HEK293 (cell line): ENCODE data around the gene BCL2L11.

ENCODE experiments used
- CTCF ChIA-PET: fragments of 350-600 bp; formaldehyde crosslinking; extraction: SDS; loops from one replicate; lab custom pipeline; 2021; ENCODE audit warnings: antibody characterized with exemption; lab: Yijun Ruan, JAX
- POLR2A ChIA-PET: fragments of 300-600 bp; formaldehyde crosslinking; extraction: SDS; loops from one replicate; lab custom pipeline; 2020; ENCODE audit warnings: antibody characterized with exemption, inconsistent platforms; lab: Yijun Ruan, JAX
- H3K27ac ChIP-seq: fragments of 200-500 bp; sonication (Bioruptor generic); 2 replicates; pipeline ENCODE4 v1.5.1; 2014; ENCODE audit warnings: low read depth, low read length, control low read depth, inconsistent platforms; ENCODE audit errors: extremely low read depth
- H3K36me3 ChIP-seq, 2 experiments: fragments of 200-500 bp in 1 of 2; sonication (Bioruptor generic) in 1 of 2; 1 replicate in 1 of 2; 2 replicates in 1 of 2; pipeline ENCODE4 v1.5.1; 2014 to 2017; ENCODE audit warnings: inconsistent platforms in 2 of 2, low read length in 2 of 2; ENCODE audit not compliant: control insufficient read depth in 2 of 2, insufficient read depth in 1 of 2
- H3K4me1 ChIP-seq: fragments of 200-500 bp; sonication (Bioruptor generic); 2 replicates; pipeline ENCODE4 v1.5.1; 2014; ENCODE audit warnings: mild to moderate bottlenecking, low read length, inconsistent platforms; ENCODE audit not compliant: control insufficient read depth, insufficient read depth
- H3K4me3 ChIP-seq: 2 replicates; pipeline ENCODE4 v1.5.1; 2011; ENCODE audit warnings: low read depth, mild to moderate bottlenecking, control low read depth, low read length, moderate library complexity
- H3K9me3 ChIP-seq: fragments of 200-500 bp; sonication (Bioruptor generic); 2 replicates; pipeline ENCODE4 v1.5.1; 2014; ENCODE audit warnings: low read depth, low read length, inconsistent platforms; ENCODE audit not compliant: control insufficient read depth, insufficient read depth
- ELK4 ChIP-seq: IDR thresholded peaks from 2 replicates; pipeline ENCODE4 v1.6.1; 2011; ENCODE audit warnings: mild to moderate bottlenecking, low read depth, low read length, borderline replicate concordance
- OSR2 ChIP-seq: fragments of 450-650 bp; formaldehyde crosslinking; IDR thresholded peaks from 2 replicates; pipeline ENCODE4 v1.5.1; 2016; ENCODE audit warnings: missing biosample characterization, missing genetic modification characterization
- OVOL3 ChIP-seq: fragments of 450-650 bp; formaldehyde crosslinking; IDR thresholded peaks from 2 replicates; pipeline ENCODE4 v1.5.1; 2016; ENCODE audit warnings: missing biosample characterization, missing genetic modification characterization
- ZBTB10 ChIP-seq: fragments of 450-650 bp; formaldehyde crosslinking; IDR thresholded peaks from 2 replicates; pipeline ENCODE4 v1.5.1; 2016; ENCODE audit warnings: missing biosample characterization, missing genetic modification characterization
- ZBTB8A ChIP-seq: fragments of 450-650 bp; formaldehyde crosslinking; IDR thresholded peaks from 2 replicates; pipeline ENCODE4 v1.5.1; 2016; ENCODE audit warnings: missing biosample characterization, missing genetic modification characterization
- ZFHX2 ChIP-seq: fragments of 450-650 bp; formaldehyde crosslinking; conservative IDR thresholded peaks from 2 replicates; pipeline ENCODE4 v1.5.1; 2016; ENCODE audit warnings: missing biosample characterization, missing genetic modification characterization
- ZNF133 ChIP-seq: fragments of 450-650 bp; formaldehyde crosslinking; IDR thresholded peaks from 2 replicates; pipeline ENCODE4 v1.5.1; 2016; ENCODE audit warnings: missing biosample characterization, missing genetic modification characterization
- ZNF175 ChIP-seq: fragments of 450-650 bp; formaldehyde crosslinking; IDR thresholded peaks from 2 replicates; pipeline ENCODE4 v1.5.1; 2016; ENCODE audit warnings: missing biosample characterization, missing genetic modification characterization
- ZNF280D ChIP-seq: fragments of 450-650 bp; formaldehyde crosslinking; IDR thresholded peaks from 2 replicates; pipeline ENCODE4 v1.5.1; 2016; ENCODE audit warnings: missing biosample characterization, missing genetic modification characterization
- ZNF292 ChIP-seq: fragments of 450-650 bp; formaldehyde crosslinking; IDR thresholded peaks from 2 replicates; pipeline ENCODE4 v1.5.1; 2016; ENCODE audit warnings: low read depth, missing biosample characterization, missing genetic modification characterization, borderline replicate concordance
- ZNF513 ChIP-seq: fragments of 450-650 bp; IDR thresholded peaks from 2 replicates; pipeline ENCODE4 v1.5.1; 2018; ENCODE audit warnings: missing biosample characterization, missing genetic modification characterization
- ZNF514 ChIP-seq: fragments of 450-650 bp; formaldehyde crosslinking; IDR thresholded peaks from 2 replicates; pipeline ENCODE4 v1.5.1; 2016; ENCODE audit warnings: missing biosample characterization, missing genetic modification characterization
- ZNF626 ChIP-seq: fragments of 450-650 bp; sonication (Bioruptor Pico); formaldehyde crosslinking; IDR thresholded peaks from 2 replicates; pipeline ENCODE4 v1.5.1; 2018; ENCODE audit warnings: missing biosample characterization, missing genetic modification characterization, inconsistent platforms
- ZNF639 ChIP-seq: fragments of 450-650 bp; formaldehyde crosslinking; IDR thresholded peaks from 2 replicates; pipeline ENCODE4 v1.5.1; 2016; ENCODE audit warnings: missing biosample characterization, missing genetic modification characterization
- ZNF645 ChIP-seq: fragments of 450-650 bp; formaldehyde crosslinking; IDR thresholded peaks from 2 replicates; pipeline ENCODE4; 2016; ENCODE audit warnings: missing biosample characterization, missing genetic modification characterization
- ZSCAN4 ChIP-seq: fragments of 450-650 bp; formaldehyde crosslinking; IDR thresholded peaks from 2 replicates; pipeline ENCODE4 v1.5.1; 2017; ENCODE audit warnings: missing biosample characterization, missing genetic modification characterization

The BCL2L11 gene

GRCh38 chr2:111139637-111140317 is 19.1 kb downstream of the BCL2L11 start (continued):
- TF ChIP-seq ZNF175 (tag by site-specific recombination) (no peak), ELK4 (no peak), OVOL3 (tag by site-specific recombination) (no peak), ZNF626 (no peak)

- POLR2A ChIA-PET: no interaction called here
- Histone ChIP-seq H3K4me1 (peaks cover 32% of the 10 kb centered on the region), H3K27ac (no peak overlapping the region), H3K4me3 (no peak overlapping the region), H3K9me3 (no peaks in the 10 kb centered on the region), H3K36me3 (peaks cover 11 to 76% of the 10 kb centered on the region in 2 experiments; a peak in 2 of 3 replicates)
- TF ChIP-seq ZNF513 (tag by site-specific recombination): no peak
- no peak for TF ChIP-seq OSR2 (tag by site-specific recombination)
- no peak for TF ChIP-seq ZBTB8A
- no peak for TF ChIP-seq ZFHX2 (tag by site-specific recombination)
- no peak for TF ChIP-seq ZNF280D (tag by site-specific recombination)
- TF ChIP-seq ZSCAN4 (tag by site-specific recombination): no peak
- TF ChIP-seq ZBTB10 (tag by site-specific recombination): no peak
- TF ChIP-seq ZNF514 (tag by site-specific recombination): no peak
- TF ChIP-seq ZNF133 (tag by site-specific recombination): no peak
- TF ChIP-seq ZNF639: no peak
- no peak for TF ChIP-seq ZNF292 (tag by site-specific recombination)
- no peak for TF ChIP-seq ZNF645 (tag by site-specific recombination)
- CTCF ChIA-PET: no interaction called here
Measured at GRCh38 chr2:111140815-111141214, 20.1 kb downstream of the BCL2L11 start.
